Mesenchymal stem cell (in vitro differentiated cells and primary cell): ENCODE data around the gene ACAP3.

Experiments used
- DNase-seq: peaks from one replicate; pipeline ENCODE4 v3.0.0-alpha.2; 2013
- H2AFZ ChIP-seq: one replicate; pipeline ENCODE4 v1.6.1; 2013; ENCODE audit warnings: low read depth, mild to moderate bottlenecking, control low read depth, inconsistent platforms, low read length, moderate library complexity
- H2AK5ac ChIP-seq: 2 replicates; pipeline ENCODE4 v1.6.1; 2013; ENCODE audit warnings: low read length, moderate library complexity, mild to moderate bottlenecking, inconsistent platforms; ENCODE audit not compliant: severe bottlenecking
- H2BK120ac ChIP-seq: one replicate; pipeline ENCODE4 v1.6.1; 2013; ENCODE audit warnings: low read depth, mild to moderate bottlenecking, inconsistent platforms, low read length, moderate library complexity
- H2BK12ac ChIP-seq, 2 experiments: one replicate each; pipeline ENCODE4 v1.6.1; 2013; ENCODE audit warnings: inconsistent platforms in 2 of 2, low read length in 2 of 2, mild to moderate bottlenecking in 2 of 2, moderate library complexity in 2 of 2, control low read depth in 1 of 2
- H2BK15ac ChIP-seq: one replicate; pipeline ENCODE4 v1.6.1; 2013; ENCODE audit warnings: mild to moderate bottlenecking, low read depth, inconsistent platforms; ENCODE audit not compliant: poor library complexity, severe bottlenecking
- H2BK5ac ChIP-seq: 2 replicates; pipeline ENCODE4 v1.6.1; 2013; ENCODE audit warnings: low read depth, mild to moderate bottlenecking, low read length, control low read depth, inconsistent platforms; ENCODE audit not compliant: poor library complexity, severe bottlenecking
- H3K14ac ChIP-seq, 2 experiments: one replicate each; pipeline ENCODE4 v1.6.1; 2013; ENCODE audit warnings: inconsistent platforms in 2 of 2, low read length in 2 of 2, control low read depth in 1 of 2, mild to moderate bottlenecking in 1 of 2, moderate library complexity in 1 of 2
- H3K18ac ChIP-seq, 2 experiments: one replicate each; pipeline ENCODE4 v1.6.1; 2013; ENCODE audit warnings: inconsistent platforms in 2 of 2, low read length in 2 of 2, control low read depth in 1 of 2, low read depth in 1 of 2, mild to moderate bottlenecking in 1 of 2
- H3K23ac ChIP-seq, 2 experiments: one replicate each; pipeline ENCODE4 v1.6.1; 2013; ENCODE audit warnings: inconsistent platforms in 2 of 2, low read length in 2 of 2, mild to moderate bottlenecking in 2 of 2, moderate library complexity in 2 of 2, control low read depth in 1 of 2
- H3K27ac ChIP-seq: 2 replicates; pipeline ENCODE4 v1.5.1; 2013; ENCODE audit warnings: mild to moderate bottlenecking, moderate library complexity, low read length, control low read depth, inconsistent platforms; ENCODE audit not compliant: poor library complexity, severe bottlenecking
- H3K27me3 ChIP-seq, 2 experiments: 2 replicates each; pipeline versions ENCODE4 v1.6.1 to v1.7.0; 2013; ENCODE audit warnings: low read length in 2 of 2, mild to moderate bottlenecking in 2 of 2, moderate library complexity in 2 of 2, control low read depth in 1 of 2, inconsistent platforms in 1 of 2; ENCODE audit not compliant: control insufficient read depth in 1 of 2, insufficient read depth in 1 of 2
- H3K36me3 ChIP-seq, 2 experiments: 2 replicates each; pipeline versions ENCODE4 v1.6.1 to v1.7.0; 2013; ENCODE audit warnings: low read length in 2 of 2, control low read depth in 1 of 2, inconsistent platforms in 1 of 2, low read depth in 1 of 2, mild to moderate bottlenecking in 1 of 2; ENCODE audit not compliant: insufficient read depth in 2 of 2, control insufficient read depth in 1 of 2
- H3K4ac ChIP-seq, 2 experiments: one replicate each; pipeline ENCODE4 v1.6.1; 2013; ENCODE audit warnings: inconsistent platforms in 2 of 2, low read length in 2 of 2, mild to moderate bottlenecking in 2 of 2, moderate library complexity in 2 of 2, control low read depth in 1 of 2, low read depth in 1 of 2
- H3K4me1 ChIP-seq: 2 replicates; pipeline ENCODE4 v1.6.1; 2013; ENCODE audit warnings: low read depth, low read length, control low read depth; ENCODE audit not compliant: control insufficient read depth, insufficient read depth
- H3K4me2 ChIP-seq: 2 replicates; pipeline ENCODE4 v1.6.1; 2013; ENCODE audit warnings: low read length, mild to moderate bottlenecking, inconsistent platforms; ENCODE audit not compliant: poor library complexity, severe bottlenecking
- H3K4me3 ChIP-seq, 2 experiments: 2 replicates each; pipeline versions ENCODE4 v1.5.1 to v1.7.0; 2013; ENCODE audit warnings: low read length in 2 of 2, mild to moderate bottlenecking in 2 of 2, control low read depth in 1 of 2, low read depth in 1 of 2; ENCODE audit not compliant: insufficient read depth in 1 of 2
- H3K79me1 ChIP-seq: replicated peaks from 2 replicates; pipeline ENCODE4 v1.6.1; 2013; ENCODE audit warnings: mild to moderate bottlenecking, control low read depth, low read length, inconsistent platforms; ENCODE audit not compliant: poor library complexity, severe bottlenecking
- H3K9ac ChIP-seq: 2 replicates; pipeline ENCODE4 v1.7.0; 2013; ENCODE audit warnings: mild to moderate bottlenecking, low read length, moderate library complexity
- H3K9me3 ChIP-seq: 2 replicates; pipeline ENCODE4 v1.7.0; 2013; ENCODE audit warnings: mild to moderate bottlenecking, low read length; ENCODE audit not compliant: control insufficient read depth
- H4K8ac ChIP-seq: one replicate; pipeline ENCODE4 v1.6.1; 2013; ENCODE audit warnings: inconsistent platforms, mild to moderate bottlenecking, low read length, moderate library complexity
- H4K91ac ChIP-seq: one replicate; pipeline ENCODE4 v1.6.1; 2013; ENCODE audit warnings: mild to moderate bottlenecking, low read length, inconsistent platforms
- WGBS: methylation state at CpG from one replicate; pipeline ENCODE4 v1.1.7; 2013; ENCODE audit warnings: mixed read lengths; 5-methylcytosine and 5-hydroxymethylcytosine counted together

Gene ACAP3

GRCh38 chr1:1314678-1315335 is 7.1 kb upstream of the ACAP3 start:
- 95% methylated on average over 23 of the region's 23 CpGs for WGBS
- no peaks in the 10 kb centered on the region for H3K27me3 ChIP-seq
- no peak overlapping the region for H2BK15ac ChIP-seq
- H3K79me1 ChIP-seq = peaks cover 45% of the 10 kb centered on the region
- no peak for DNase-seq
- H3K23ac ChIP-seq = no peak overlapping the region
- H3K4ac ChIP-seq = no peak overlapping the region
- H3K36me3 ChIP-seq = peaks cover 70 to 83% of the 10 kb centered on the region in 2 experiments
- H4K8ac ChIP-seq = no peak overlapping the region
- H2BK120ac ChIP-seq = no peak overlapping the region
- no peak overlapping the region for H2BK5ac ChIP-seq
- H3K27ac ChIP-seq = no peak overlapping the region
- no peaks in the 10 kb centered on the region for H3K9me3 ChIP-seq
- H3K14ac ChIP-seq = no peak overlapping the region
- no peak overlapping the region for H4K91ac ChIP-seq
- H3K4me1 ChIP-seq = peaks cover 23% of the 10 kb centered on the region
- H3K9ac ChIP-seq = no peak overlapping the region
- no peak overlapping the region for H2AK5ac ChIP-seq
- no peak overlapping the region for H3K18ac ChIP-seq
- no peak overlapping the region for H3K4me3 ChIP-seq
- no peak overlapping the region for H2AFZ ChIP-seq
- peak overlapping the region in 1 of 2 experiments; percentile 47 for H2BK12ac ChIP-seq
- H3K4me2 ChIP-seq = no peak overlapping the region

DNA sequence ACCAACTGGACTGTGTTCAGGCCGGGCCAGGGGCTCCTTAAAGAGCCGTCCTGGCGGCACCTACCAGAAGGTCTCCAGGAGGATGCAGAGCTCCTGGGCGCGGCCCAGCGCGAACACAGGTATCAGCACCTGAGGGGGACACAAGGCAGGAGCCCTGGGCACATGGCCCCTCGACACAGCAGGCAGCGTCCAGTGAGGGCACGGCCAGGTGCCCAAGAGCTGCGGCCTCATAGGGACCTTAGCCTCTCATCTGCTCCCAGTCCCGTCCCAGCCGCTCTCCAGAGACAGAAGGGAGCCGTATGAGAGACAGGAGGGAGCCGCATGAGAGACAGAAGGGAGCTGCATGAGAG is 6.5 kb upstream of the ACAP3 start:
- Histone ChIP-seq H3K4ac (no peak overlapping the region), H2BK15ac (no peak overlapping the region), H3K4me3 (no peak overlapping the region), H3K27me3 (no peaks in the 10 kb centered on the region), H3K4me1 (peaks cover 24% of the 10 kb centered on the region), H2AFZ (no peak overlapping the region), H3K27ac (no peak overlapping the region), H3K14ac (no peak overlapping the region), H2BK5ac (no peak overlapping the region), H3K23ac (no peak overlapping the region), H3K18ac (no peak overlapping the region), H3K79me1 (peaks cover 42% of the 10 kb centered on the region), H3K9ac (no peak overlapping the region), H3K9me3 (no peaks in the 10 kb centered on the region), H2AK5ac (no peak overlapping the region), H2BK12ac (no peak overlapping the region), H3K36me3 (peaks cover 66 to 83% of the 10 kb centered on the region in 2 experiments), H4K91ac (no peak overlapping the region), H3K4me2 (no peak overlapping the region), H4K8ac (no peak overlapping the region), H2BK120ac (no peak overlapping the region)
- 97% methylated on average over 13 of the region's 15 CpGs for WGBS
- no peak for DNase-seq

DNA sequence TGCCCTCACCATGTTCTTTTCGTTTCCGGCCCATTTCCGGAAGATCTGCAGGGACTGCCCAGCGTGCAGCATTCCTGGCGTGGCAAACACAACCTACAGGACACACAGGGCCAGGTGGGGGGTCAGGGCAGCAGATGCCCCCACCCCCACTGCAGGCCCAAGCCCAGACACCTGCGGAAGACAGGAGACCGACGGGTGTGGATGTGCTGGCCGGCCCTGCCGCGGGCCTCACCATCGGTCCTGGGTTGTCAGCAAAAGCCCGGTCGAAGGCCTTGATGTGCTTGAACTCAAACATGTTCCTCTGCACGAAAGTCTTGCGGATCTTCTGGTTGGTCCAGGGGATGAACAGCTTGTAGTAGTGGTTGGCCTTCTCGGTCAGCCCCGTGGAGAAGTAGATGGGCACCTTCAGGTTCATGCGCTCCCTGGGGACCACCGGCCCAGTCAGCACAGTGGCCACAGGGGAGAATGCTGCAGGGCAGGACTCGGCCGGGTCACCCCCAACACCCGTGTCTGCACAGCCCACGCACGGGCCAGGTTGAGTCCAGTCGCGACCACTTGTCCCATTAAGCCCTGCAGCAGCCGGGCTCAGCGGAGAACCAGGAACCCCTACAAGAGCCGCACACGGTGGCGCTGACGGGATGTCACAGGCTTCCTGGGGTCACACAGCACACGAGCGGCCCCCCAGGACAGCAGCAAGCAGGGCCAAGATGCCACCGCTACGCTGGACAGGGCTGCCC is 5.9 kb upstream of the ACAP3 start:
- Histone ChIP-seq H3K9me3 (no peaks in the 10 kb centered on the region), H2BK120ac (no peak overlapping the region), H3K36me3 (peaks cover 60 to 78% of the 10 kb centered on the region in 2 experiments), H3K4me3 (peak overlapping the region in 1 of 2 experiments; percentile 27), H3K18ac (no peak overlapping the region), H2AFZ (no peak overlapping the region), H3K4me2 (no peak overlapping the region), H4K91ac (no peak overlapping the region), H2AK5ac (no peak overlapping the region), H3K27ac (no peak overlapping the region), H3K14ac (no peak overlapping the region), H2BK5ac (no peak overlapping the region), H3K9ac (no peak overlapping the region), H3K23ac (no peak overlapping the region), H4K8ac (no peak overlapping the region), H2BK12ac (no peak overlapping the region), H3K4me1 (peaks cover 23% of the 10 kb centered on the region), H2BK15ac (no peak overlapping the region), H3K4ac (no peak overlapping the region), H3K27me3 (no peaks in the 10 kb centered on the region), H3K79me1 (peaks cover 37% of the 10 kb centered on the region)
- no peak for DNase-seq
- 92% methylated on average over 37 of the region's 37 CpGs for WGBS

GRCh38 chr1:1312450-1313314 is 5.0 kb upstream of the ACAP3 start:
- Histone ChIP-seq H3K79me1 (peaks cover 37% of the 10 kb centered on the region), H3K4me3 (no peak overlapping the region), H3K14ac (no peak overlapping the region), H3K4ac (no peak overlapping the region), H4K91ac (no peak overlapping the region), H3K4me1 (peaks cover 18% of the 10 kb centered on the region), H3K9ac (no peak overlapping the region), H3K27me3 (no peaks in the 10 kb centered on the region), H2AFZ (no peak overlapping the region), H3K9me3 (no peaks in the 10 kb centered on the region), H4K8ac (no peak overlapping the region), H3K36me3 (peaks cover 59 to 78% of the 10 kb centered on the region in 2 experiments), H3K4me2 (no peak overlapping the region), H3K23ac (no peak overlapping the region), H2BK12ac (peak overlapping the region in 1 of 2 experiments; percentile 11), H2BK5ac (no peak overlapping the region), H2AK5ac (no peak overlapping the region), H2BK120ac (no peak overlapping the region), H3K27ac (no peak overlapping the region), H2BK15ac (no peak overlapping the region), H3K18ac (no peak overlapping the region)
- no peak for DNase-seq
- WGBS = 95% methylated on average over 49 of the region's 49 CpGs
